Erythroblast (primary cell): ENCODE data around the gene CPLANE2.

Experiments
- DNase-seq, 2 experiments: peaks; one replicate each; lab custom pipeline; 2025; lab: John Stamatoyannopoulos, UW
- GATA1 ChIP-seq: IDR thresholded peaks from 2 replicates; pipeline ENCODE4 v1.6.1; 2011; ENCODE audit warnings: low read depth, mild to moderate bottlenecking, control low read depth, low read length, moderate library complexity
- POLR2A ChIP-seq: IDR thresholded peaks from 2 replicates; pipeline ENCODE4 v1.6.1; 2011; ENCODE audit warnings: mild to moderate bottlenecking, low read length

Gene CPLANE2

DNA sequence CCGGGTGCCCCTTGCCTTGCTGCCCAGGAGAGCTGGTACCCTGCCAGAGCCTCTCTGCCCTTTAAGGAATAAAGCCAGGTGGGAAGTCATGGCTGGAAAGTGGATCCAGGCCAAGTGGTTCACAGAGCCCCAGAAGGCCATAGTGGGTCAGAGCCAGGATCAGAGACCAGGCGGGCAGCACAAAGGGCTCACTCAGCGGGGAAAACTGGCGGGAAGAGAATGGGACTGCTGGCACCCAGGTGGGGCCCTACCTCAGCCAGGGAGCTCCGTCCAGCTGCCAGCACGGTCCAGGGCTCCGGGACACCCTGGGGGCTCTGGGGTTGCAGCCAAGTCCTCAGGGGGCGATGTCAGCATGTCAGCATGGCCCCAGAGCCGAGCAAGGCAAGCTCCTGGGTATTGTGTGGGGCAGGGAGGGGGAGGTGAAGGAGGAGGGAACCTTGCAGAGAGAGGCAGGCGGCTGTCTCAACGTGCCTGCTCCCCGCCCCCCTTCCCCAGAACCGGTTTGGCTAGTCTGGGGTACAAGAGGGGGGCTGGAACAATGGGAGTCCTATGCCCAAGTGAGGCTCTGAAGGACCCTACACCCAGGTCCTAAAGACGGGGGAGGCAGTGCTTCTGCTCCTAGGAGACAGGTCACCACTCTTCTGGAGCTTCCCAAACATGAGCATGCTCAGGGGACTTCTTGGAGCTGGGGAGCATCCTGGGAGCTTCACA lies 24.6 kb downstream of the CPLANE2 start, which contains the start of gene ARHGEF19:
TSS of gene ARHGEF19 (minus strand) at position 402 of the 711 bp plus-strand sequence. CDS start 3,598 bp downstream, outside the sequence.
- no peak for DNase-seq
- TF ChIP-seq GATA1 (no peak), POLR2A (no peak)

DNA sequence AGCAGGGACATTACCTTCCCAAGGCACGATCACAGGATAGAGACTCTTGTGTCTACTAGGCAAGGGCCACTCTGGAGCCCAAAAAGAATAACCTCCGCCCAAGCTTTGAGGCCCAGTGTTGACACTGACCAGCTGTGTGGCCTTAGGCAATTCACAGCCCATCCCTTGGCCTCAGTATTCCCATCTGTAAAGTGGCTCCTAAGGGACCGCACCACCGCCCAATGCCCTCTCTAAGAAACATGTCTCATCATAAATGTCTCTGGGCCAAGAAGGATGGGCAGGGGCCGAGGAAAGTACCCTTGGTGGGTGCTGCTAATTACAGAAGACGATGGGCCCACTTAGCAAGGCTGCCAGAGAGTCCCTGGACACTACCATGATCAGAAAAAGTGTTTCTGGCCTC lies 25.2 kb downstream of the CPLANE2 start:
- TF ChIP-seq POLR2A (no peak), GATA1 (no peak)
- DNase-seq: no peak

DNA sequence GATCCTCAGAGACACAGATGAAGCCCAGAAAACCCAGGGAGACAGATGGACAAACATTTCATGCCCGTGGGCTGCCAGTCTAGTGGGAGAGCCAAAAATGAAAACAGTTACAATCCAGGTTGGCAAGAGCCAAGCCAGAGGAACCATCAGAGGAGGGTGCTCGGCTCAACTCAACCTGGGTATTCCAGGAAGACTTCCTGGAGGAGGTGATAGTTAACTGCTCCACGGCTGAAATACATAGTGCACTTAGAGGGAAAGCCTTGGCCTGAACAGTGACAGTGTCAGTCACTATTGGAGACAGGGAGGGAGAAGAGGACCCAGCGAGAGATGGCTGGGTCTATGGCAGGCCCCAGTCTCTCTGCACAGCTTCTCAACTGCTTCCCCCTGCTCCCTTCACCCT lies 26.4 kb downstream of the CPLANE2 start:
- DNase-seq: no peak
- TF ChIP-seq POLR2A (no peak), GATA1 (no peak)

DNA sequence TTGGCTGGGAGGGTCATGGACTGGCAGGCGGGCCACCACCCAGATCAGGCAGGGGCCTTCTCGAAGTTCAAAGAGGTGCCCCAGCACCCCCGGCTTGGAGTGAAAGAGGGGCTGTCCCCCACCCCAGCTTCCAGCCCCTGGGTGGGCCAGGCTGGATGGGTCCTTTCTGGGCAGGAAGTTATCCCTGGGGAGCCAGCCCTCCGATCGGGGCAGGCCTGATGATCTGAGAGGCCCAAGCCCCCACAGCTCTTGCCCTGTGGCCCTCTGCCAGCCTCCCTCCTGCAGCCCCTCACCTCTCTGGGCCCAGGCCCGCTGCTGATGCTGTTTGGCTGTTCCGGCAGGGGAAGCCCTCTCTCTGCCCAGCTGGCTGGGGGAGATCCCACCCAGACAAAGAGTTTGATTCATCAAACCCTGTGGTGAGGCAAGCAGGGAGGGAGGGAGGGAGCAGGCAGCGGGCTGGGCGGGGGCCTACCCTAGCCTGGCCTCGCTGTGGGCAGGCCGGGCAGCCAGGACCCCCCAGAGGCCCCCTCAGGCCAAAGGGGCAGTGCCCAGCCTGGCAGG lies 27.1 kb downstream of the CPLANE2 start:
- TF ChIP-seq POLR2A (no peak), GATA1 (no peak)
- DNase-seq: no peak

DNA sequence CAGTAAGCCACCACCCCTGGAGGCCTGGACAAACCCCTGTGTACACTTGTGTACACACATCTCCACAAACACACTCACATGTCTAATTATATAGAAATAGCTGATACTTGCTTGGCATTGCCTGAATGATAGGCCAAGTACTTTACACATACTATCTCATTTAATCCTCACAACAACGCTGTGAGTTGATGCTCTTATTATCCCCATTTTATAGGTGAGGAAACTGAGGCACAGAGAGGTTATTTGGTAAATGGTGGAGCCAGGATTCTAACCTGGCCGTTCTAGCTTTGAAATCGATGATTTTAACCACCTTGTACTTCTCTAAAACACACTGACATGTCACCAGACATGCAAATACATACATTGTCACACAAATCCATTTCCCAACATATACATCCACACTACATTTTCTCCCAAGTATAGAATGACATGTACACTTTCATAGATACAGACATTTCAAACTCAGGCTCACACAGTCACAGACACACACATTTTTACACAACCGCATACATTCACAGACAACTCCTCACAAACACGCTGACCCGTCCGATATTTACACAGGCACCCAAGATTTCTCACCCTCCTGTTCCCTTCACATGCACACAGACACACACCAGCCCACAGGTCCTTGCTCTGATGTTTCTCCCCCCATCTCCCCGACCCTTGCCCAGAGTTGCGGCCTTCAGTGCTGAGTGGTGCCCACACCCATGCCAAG lies 27.7 kb downstream of the CPLANE2 start:
- no peak for DNase-seq
- TF ChIP-seq POLR2A: no peak
- no peak for TF ChIP-seq GATA1

DNA sequence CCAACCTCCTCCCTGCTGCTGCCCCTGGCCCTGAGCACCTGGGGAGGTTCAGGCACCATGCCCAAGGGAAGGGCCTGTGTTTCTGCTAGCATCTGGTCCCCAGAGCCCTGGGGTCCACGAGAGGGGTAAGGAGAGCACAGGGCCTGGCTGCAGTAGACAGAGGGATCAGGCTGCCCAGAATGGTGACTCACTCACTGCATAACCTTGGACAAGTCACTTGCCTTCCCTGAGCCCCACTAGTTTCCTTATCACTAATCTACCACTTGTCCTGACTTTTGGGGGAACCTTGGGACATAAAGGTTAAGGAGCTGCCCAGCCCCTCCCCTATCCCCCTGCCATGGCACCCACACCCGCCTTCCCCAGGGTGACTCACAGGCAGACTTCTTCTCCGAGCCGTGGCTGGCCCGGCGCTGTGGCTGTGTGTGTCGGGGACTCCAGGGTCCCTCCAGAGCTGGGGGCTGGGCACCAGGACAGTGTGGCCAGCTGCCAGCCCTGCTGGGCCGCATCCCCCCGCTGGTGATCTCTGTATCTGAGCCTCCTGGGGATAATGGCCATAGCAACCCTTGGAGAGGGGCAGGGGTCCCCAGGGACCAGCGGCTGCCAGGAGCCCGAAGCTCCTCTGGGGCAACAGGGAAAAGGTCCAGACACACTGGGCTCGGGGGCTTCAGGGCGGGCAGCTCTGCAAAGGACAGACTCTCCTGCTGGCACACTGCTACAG lies 28.6 kb downstream of the CPLANE2 start:
- TF ChIP-seq POLR2A: no peak
- no peak for TF ChIP-seq GATA1
- DNase-seq: peak; percentile 58 to 72

DNA sequence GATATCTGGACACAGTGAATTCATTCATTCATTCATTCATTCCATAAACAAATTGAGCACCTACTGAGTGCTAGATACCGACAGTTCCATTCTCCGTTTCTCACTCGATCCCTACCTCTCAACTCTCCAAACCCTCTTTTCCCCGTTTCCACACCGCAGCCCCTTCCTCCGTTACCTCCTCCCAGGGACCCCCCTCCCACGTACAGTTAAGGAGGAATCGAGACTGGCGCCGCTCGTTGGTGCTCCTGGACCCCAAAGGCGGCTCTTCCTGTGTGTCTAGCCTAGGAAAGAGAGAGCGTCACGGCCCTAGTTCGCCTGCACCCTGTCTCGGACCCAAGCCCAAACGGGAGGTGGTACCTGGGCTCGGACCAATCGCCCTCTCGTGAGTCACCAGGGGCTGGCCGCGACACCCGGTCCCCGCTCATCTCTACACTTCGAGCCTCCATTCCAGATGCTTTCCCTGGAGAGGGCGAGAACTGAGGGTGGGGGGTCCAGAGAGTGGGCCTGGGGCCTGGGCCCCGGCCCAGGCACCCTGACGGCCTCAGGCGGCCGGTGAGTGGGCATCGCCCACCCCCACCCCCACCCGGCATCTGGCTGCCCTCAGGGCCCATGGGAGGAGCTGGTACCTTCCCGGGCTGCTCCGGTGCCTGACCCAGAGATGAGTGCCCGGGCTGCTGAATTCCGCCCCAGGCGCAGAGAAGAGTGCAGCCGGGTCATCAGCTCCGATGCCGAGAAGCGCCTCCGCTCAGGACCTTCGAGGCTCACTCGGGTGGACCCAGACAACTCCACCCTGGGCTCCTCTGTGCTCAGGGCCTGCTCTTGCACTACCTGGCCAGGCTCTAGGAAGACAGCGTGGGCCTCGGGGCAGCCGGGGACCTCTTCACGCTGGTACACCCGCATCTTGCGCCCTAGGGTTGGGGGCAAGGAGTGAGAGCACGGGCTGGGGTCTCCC lies 29.4 kb downstream of the CPLANE2 start:
- no peak for TF ChIP-seq POLR2A
- TF ChIP-seq GATA1: no peak
- no peak for DNase-seq

DNA sequence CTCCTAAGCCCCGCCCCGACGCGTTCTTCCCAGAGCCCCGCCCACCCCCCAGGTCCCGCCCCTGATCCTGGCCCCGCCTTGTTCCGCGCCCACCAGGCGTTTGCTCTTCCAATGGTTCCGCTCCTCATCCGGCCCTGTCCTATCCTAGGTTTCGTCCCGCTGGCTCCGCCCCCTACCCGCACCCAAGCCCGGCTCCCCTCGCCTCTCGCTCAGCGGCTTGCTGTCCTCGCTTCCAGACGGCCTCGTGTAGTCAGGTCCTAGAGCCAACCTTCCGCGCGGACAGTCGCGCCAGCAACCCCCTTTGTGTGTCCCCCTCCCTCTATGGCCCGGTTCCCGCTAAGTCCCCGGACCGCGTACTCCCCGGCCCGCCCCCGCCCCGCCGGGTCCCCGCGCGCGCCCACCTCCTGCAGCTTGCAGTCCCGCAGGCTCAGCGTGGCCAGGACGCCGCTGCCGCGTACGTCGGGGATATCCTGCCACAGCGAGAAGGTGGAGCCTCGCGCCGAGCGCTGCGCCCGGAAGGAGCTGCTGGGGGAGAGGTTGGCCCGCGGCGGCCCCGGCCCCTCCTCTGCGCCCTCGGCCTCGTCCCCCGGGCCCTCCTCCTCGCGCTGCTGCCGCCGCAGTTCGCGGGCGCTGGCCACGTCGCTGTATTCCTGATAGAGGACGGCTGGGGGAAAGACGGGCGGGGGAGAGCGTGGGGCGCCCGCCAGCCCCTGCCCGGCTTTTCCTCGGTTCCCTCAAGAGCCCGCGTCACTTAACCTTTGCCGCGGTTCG lies 30.3 kb downstream of the CPLANE2 start:
- TF ChIP-seq GATA1 (no peak), POLR2A (peak; percentile 61)

DNA sequence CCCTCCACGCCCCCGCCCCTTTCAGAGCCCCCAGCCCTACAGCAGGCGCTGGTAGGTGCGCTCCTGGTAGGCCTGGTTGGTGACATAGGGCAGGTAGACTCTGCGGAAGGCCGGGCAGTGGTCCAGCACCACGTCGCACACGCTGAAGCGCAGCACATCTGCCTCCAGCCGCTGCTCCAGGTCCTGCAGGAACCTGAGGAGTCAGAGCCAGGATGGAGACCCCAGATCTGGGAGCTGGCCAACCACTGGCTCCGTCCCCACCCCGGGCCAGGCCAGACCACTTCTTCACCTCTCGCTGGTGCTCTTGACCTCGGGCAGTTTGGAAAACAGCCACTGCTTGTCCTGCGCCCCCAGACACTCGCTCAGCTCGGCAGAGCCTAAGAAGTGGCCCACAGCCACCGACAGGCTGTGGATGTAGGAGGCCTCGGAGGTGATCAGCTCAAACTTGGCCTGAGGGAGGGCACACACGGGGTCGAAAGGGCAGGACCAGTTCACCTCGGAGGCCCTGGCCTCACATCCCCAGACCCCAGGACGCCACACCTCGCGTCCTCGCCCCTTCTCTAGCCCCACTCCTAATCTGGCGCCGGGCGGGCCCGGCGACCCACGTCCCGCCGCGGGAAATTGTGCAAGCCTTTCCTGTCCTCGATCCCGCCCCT lies 31.0 kb downstream of the CPLANE2 start:
- no peak for TF ChIP-seq GATA1
- TF ChIP-seq POLR2A: no peak
- no peak for DNase-seq

More for the DNA sequence above, 30.3 kb downstream of the CPLANE2 start:
- DNase-seq: peak; percentile 98

DNA sequence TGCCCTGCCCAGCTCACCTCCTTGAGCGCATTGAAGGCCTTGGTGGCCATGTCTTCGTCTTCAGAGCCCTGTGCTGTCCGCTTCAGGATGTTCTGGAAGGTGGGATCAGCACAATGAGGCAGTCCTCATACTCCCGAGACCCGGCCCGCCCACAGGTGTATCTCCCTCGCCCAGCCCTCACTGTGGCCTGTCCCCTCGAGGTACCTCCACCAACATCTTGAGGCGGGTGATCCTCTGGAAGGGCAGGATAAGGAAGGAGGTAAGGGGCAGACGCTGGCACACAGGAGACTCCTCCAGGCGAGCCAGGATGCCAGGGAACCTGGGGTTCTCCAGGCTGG lies 31.7 kb downstream of the CPLANE2 start:
- TF ChIP-seq GATA1 (no peak), POLR2A (no peak)
- DNase-seq: no peak

DNA sequence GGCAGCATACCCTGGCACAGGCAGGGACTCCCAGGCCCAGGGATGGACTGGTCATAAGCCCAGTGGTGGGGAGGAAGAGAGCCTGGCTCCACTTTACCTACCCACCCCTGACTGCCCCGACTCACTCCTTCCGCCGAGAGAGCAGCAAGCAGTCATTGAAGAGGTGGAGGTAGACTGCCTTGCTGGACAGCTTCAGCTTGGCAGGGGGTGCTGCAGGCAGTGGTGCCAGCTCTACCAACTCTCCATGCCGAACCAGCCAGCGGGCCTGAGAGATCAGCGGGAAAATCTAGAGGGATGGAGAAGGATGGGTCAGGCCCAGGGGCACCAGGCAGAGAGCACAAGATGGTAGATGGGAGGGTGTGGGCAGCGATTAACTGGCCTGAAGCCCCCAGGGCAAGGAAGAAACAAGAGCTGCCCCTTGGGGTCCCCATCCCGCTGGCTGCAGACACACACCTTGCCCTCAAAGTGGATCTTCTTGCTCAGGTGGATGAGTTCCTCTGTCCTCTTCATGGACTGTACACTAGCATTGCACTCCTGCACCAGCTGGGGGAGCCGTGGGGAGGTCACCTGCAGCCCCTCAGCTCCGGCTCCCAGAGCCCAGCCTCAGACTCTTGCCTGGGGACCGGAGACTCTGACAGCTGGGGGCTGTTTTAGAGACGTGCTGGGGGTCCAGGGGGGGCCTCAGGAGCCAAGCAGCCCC lies 32.2 kb downstream of the CPLANE2 start:
- TF ChIP-seq POLR2A (no peak), GATA1 (no peak)
- peak; percentile 53 to 67 for DNase-seq
